Endothelial cell of umbilical vein (primary cell): ENCODE data around the gene P2RY2. TPM values are rescaled to one million over a fixed set of nuclear protein-coding genes. Genes with fewer than 3 reads are reported as not detected.
"Not testable (repeated sequence)": the region's sequence is repeated elsewhere in the genome, so short reads cannot be mapped to it uniquely, and the experiment has no call there.

Experiments
- BruUV-seq: library from RNA; stranded (reverse); fragments of 400-500 nt; replicated peaks from 2 replicates; lab custom pipeline; 2021; lab: Mats Ljungman, UMichigan
- CTCF ChIA-PET: fragments of 300-600, 350-600 bp; sonication (Branson Sonifier 250); formaldehyde crosslinking; loops from one replicate; lab custom pipeline; 2021; ENCODE audit warnings: antibody characterized with exemption, inconsistent platforms; lab: Charles Lee
- POLR2A ChIA-PET: fragments of 300-600, 350-600 bp; sonication (Branson Sonifier 250); formaldehyde crosslinking; loops from one replicate; lab custom pipeline; 2021; ENCODE audit warnings: antibody characterized with exemption, inconsistent platforms; lab: Charles Lee
- DNase-seq: peaks from one replicate; pipeline ENCODE4 v3.0.0-alpha.2; 2011; ENCODE audit warnings: low read depth, low spot score
- FAIRE-seq: peaks from 2 replicates; lab custom pipeline; 2011; peaks lifted over from hg19 to GRCh38; lab: Jason Lieb, UNC
- H2AFZ ChIP-seq: 2 replicates; pipeline ENCODE4 v1.6.0; 2012; ENCODE audit warnings: low read depth, low read length, control low read depth, inconsistent platforms
- H3K27ac ChIP-seq: 2 replicates; pipeline ENCODE4 v1.5.1; 2011; ENCODE audit warnings: low read depth, mild to moderate bottlenecking, control low read depth, low read length, moderate library complexity; ENCODE audit not compliant: insufficient read depth
- H3K27me3 ChIP-seq, 2 experiments: 2 replicates each; pipeline versions ENCODE4 v1.6.0 to v1.6.1; 2011; ENCODE audit warnings: low read length in 2 of 2, mixed read lengths in 1 of 2; ENCODE audit not compliant: control insufficient read depth in 2 of 2, insufficient read depth in 2 of 2
- H3K36me3 ChIP-seq, 2 experiments: 2 replicates in 1 of 2; 3 replicates in 1 of 2; pipeline ENCODE4 v1.5.1; 2011; ENCODE audit warnings: low read length in 2 of 2, mild to moderate bottlenecking in 1 of 2, moderate library complexity in 1 of 2; ENCODE audit not compliant: control insufficient read depth in 2 of 2, insufficient read depth in 2 of 2; ENCODE audit errors: extremely low read depth in 1 of 2
- H3K4me1 ChIP-seq: 3 replicates; pipeline ENCODE4 v1.5.1; 2011; ENCODE audit warnings: mild to moderate bottlenecking, low read length; ENCODE audit not compliant: control insufficient read depth, insufficient read depth; ENCODE audit errors: extremely low read depth
- H3K4me2 ChIP-seq: 2 replicates; pipeline ENCODE4 v1.6.1; 2011; ENCODE audit warnings: low read length, control low read depth, mixed read lengths; ENCODE audit not compliant: insufficient read depth
- H3K4me3 ChIP-seq, 3 experiments: fragments of 200-600 bp in 1 of 3; sonication (generic), shearing (Covaris generic) in 1 of 3; replicated peaks in 1 of 3; 2 replicates each; pipeline ENCODE4 v1.5.1; 2011 to 2016; ENCODE audit warnings: control low read depth in 3 of 3, low read length in 3 of 3, mild to moderate bottlenecking in 2 of 3, inconsistent platforms in 1 of 3, low read depth in 1 of 3, moderate library complexity in 1 of 3; ENCODE audit not compliant: insufficient read depth in 1 of 3
- H3K79me2 ChIP-seq: 2 replicates; pipeline ENCODE4 v1.6.0; 2012; ENCODE audit warnings: low read length, inconsistent platforms; ENCODE audit not compliant: control insufficient read depth, insufficient read depth
- H3K9ac ChIP-seq: replicated peaks from 2 replicates; pipeline ENCODE3; 2011; ENCODE audit warnings: low read length, control low read depth; ENCODE audit not compliant: insufficient read depth; ENCODE audit errors: extremely low read depth
- H3K9me1 ChIP-seq: replicated peaks from 3 replicates; pipeline ENCODE4 v1.6.0; 2011; ENCODE audit warnings: mild to moderate bottlenecking, low read length; ENCODE audit not compliant: control insufficient read depth, insufficient read depth; ENCODE audit errors: extremely low read depth
- H3K9me3 ChIP-seq: replicated peaks from 2 replicates; pipeline ENCODE4 v1.5.1; 2012; ENCODE audit warnings: low read length, inconsistent platforms; ENCODE audit not compliant: control insufficient read depth, insufficient read depth
- H4K20me1 ChIP-seq: replicated peaks from 2 replicates; pipeline ENCODE3; 2011; ENCODE audit warnings: mild to moderate bottlenecking, low read length; ENCODE audit not compliant: control insufficient read depth, insufficient read depth; ENCODE audit errors: extremely low read depth
- EZH2 ChIP-seq: IDR thresholded peaks from 2 replicates; pipeline ENCODE4 v1.6.1; 2012; ENCODE audit warnings: borderline replicate concordance, low read depth, mild to moderate bottlenecking, moderate library complexity, low read length, inconsistent platforms; ENCODE audit not compliant: severe bottlenecking
- FOS ChIP-seq: IDR thresholded peaks from 2 replicates; pipeline ENCODE4 v1.6.1; 2011; ENCODE audit warnings: mild to moderate bottlenecking, low read length, moderate library complexity, borderline replicate concordance; ENCODE audit not compliant: insufficient read depth
- GATA2 ChIP-seq: IDR thresholded peaks from 2 replicates; pipeline ENCODE4 v1.7.0; 2011; ENCODE audit warnings: low read depth, mild to moderate bottlenecking, moderate library complexity, mixed read lengths, low read length; ENCODE audit not compliant: insufficient read length, insufficient read depth
- JUN ChIP-seq: IDR thresholded peaks from 2 replicates; pipeline ENCODE4 v1.6.1; 2011; ENCODE audit warnings: borderline replicate concordance, low read depth; ENCODE audit not compliant: insufficient read length, insufficient read depth
- MYC ChIP-seq: IDR thresholded peaks from one replicate; pipeline ENCODE4 v1.6.1; 2011; ENCODE audit warnings: mild to moderate bottlenecking, low read depth, low read length
- POLR2A ChIP-seq: IDR thresholded peaks from 2 replicates; pipeline ENCODE4 v1.6.1; 2012; ENCODE audit warnings: low read depth, mild to moderate bottlenecking, control low read depth, low read length
- POLR2AphosphoS5 ChIP-seq: IDR thresholded peaks from 2 replicates; pipeline ENCODE4 v1.6.1; 2012; ENCODE audit warnings: low read depth, mild to moderate bottlenecking, control low read depth, low read length, moderate library complexity; ENCODE audit not compliant: insufficient read depth
- dilution Hi-C: fragments of 300-500 bp; cut with MboI; formaldehyde crosslinking; loops from one replicate; pipeline ENCODE4 v1.15.0; 2019; ENCODE audit warnings: low sequenced_read_pairs; ENCODE audit not compliant: extremely low pct_ligation_motif_present
- intact Hi-C: fragments of 100-400 bp; cut with micrococcal nuclease; formaldehyde crosslinking; loops from one replicate; pipeline ENCODE4 v1.10.0; 2022
- polyA plus RNA-seq, 4 experiments: library from polyadenylated mRNA; depleted of rRNA in 3 of 4; stranded (reverse) in 3 of 4; unstranded in 1 of 4; fragments of >200 nt; gene quantifications; 2 replicates each; pipeline versions ENCODE4 v1.2.1 to v1.2.3, GENCODE V29; 2011 to 2012; ENCODE audit warnings: missing spikeins in 1 of 4
- total RNA-seq: library from RNA; stranded (reverse); gene quantifications from 2 replicates; pipeline ENCODE4 v1.2.3, GENCODE V29; 2021
- TF ChIP-seq, protein P1 (sequence below), 2 donors: IDR thresholded peaks; 1 replicate in 1 of 2; 2 replicates in 1 of 2; pipeline ENCODE4 v1.5.1; 2011; ENCODE audit warnings: low read length in 2 of 2, mild to moderate bottlenecking in 2 of 2, moderate library complexity in 2 of 2, control low read depth in 1 of 2, inconsistent platforms in 1 of 2, low read depth in 1 of 2; ENCODE audit not compliant: insufficient read depth in 1 of 2; ENCODE audit errors: extremely low read depth in 1 of 2
- TF ChIP-seq, protein P2 (sequence below): IDR thresholded peaks from 2 replicates; pipeline ENCODE4 v1.6.1; 2011; ENCODE audit not compliant: insufficient read depth, insufficient read length

Gene P2RY2
- total and polyA plus RNA-seq, 2 donors (not counting 3 experiments of a cell fraction or from before 2014, with no cell fraction given) = 4.8 to 5.6 TPM

DNA sequence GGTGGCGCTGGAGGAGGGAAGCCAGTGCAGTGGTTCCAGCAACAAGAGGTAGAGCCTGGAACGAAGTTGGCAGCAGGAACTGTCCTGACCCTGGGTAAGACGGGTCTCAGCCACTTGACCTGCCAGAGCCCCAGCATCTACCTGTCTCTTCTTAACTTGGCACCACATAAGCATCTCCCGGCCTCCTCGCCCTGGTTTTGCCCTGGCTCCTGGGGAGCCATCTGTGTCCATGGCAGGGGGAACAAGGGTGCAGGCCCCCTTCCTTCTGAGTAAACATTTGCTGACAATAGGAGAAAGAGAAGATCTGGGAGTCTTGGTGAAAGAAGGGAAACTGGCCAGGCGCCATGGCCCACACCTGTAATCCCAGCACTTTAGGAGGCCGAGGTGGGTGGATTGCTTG is 12.8 kb downstream of the P2RY2 start:
- no peaks in the 10 kb centered on the region for H3K9me1 ChIP-seq
- no peaks in the 10 kb centered on the region for H3K4me1 ChIP-seq
- H3K9me3 ChIP-seq = no peaks in the 10 kb centered on the region
- no peak overlapping the region for H2AFZ ChIP-seq
- no peak overlapping the region for H3K9ac ChIP-seq
- no peaks in the 10 kb centered on the region for H3K79me2 ChIP-seq
- TF ChIP-seq JUN (no peak), POLR2AphosphoS5 (no peak), FOS (no peak), GATA2 (no peak), EZH2 (no peak), POLR2A (no peak), MYC (no peak)
- TF ChIP-seq, protein P1, sequence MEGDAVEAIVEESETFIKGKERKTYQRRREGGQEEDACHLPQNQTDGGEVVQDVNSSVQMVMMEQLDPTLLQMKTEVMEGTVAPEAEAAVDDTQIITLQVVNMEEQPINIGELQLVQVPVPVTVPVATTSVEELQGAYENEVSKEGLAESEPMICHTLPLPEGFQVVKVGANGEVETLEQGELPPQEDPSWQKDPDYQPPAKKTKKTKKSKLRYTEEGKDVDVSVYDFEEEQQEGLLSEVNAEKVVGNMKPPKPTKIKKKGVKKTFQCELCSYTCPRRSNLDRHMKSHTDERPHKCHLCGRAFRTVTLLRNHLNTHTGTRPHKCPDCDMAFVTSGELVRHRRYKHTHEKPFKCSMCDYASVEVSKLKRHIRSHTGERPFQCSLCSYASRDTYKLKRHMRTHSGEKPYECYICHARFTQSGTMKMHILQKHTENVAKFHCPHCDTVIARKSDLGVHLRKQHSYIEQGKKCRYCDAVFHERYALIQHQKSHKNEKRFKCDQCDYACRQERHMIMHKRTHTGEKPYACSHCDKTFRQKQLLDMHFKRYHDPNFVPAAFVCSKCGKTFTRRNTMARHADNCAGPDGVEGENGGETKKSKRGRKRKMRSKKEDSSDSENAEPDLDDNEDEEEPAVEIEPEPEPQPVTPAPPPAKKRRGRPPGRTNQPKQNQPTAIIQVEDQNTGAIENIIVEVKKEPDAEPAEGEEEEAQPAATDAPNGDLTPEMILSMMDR (IDR thresholded peaks at IDR 0.05; ENCODE audit: extremely low read depth in 1 of 2, insufficient read depth in 1 of 2, low read depth in 1 of 2, low read length in 2 of 2) = no peak
- TF ChIP-seq, protein P2, sequence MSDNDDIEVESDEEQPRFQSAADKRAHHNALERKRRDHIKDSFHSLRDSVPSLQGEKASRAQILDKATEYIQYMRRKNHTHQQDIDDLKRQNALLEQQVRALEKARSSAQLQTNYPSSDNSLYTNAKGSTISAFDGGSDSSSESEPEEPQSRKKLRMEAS = no peak
- dilution Hi-C loops = no loop called here
- no peaks in the 10 kb centered on the region for H3K27me3 ChIP-seq
- intact Hi-C loops = no loop called here
- H3K27ac ChIP-seq = no peak overlapping the region
- no peaks in the 10 kb centered on the region for H4K20me1 ChIP-seq
- CTCF ChIA-PET = interaction anchor here (1.4 kb wide), 1 partner anchor 12 kb away, joined by 5 read pairs; no protein-coding TSS in a partner anchor
- FAIRE-seq (no peak), DNase-seq (no peak)
- POLR2A ChIA-PET = no interaction called here
- H3K4me2 ChIP-seq = no peak overlapping the region
- no TSS peak for BruUV-seq
- H3K36me3 ChIP-seq = no peaks in the 10 kb centered on the region
- no peak overlapping the region for H3K4me3 ChIP-seq

DNA sequence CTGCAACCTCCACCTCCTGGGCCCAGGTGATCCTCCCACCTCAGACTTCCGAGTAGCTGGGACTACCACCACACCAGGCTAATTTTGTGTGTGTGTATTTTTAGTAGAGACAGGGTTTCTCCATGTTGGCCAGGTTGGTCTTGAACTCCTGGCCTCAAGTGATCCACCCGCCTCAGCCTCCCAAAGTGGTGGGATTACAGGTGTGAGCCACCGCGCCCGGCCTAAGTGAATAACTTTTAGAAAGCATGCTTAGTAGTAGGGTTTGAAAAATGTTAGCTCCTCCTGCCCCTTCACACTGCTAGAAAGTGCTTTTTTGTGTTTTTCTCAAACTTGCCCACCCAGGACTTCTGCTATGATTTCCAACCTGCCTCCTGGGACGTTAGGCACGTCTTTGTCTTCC is 14.4 kb downstream of the P2RY2 start:
- H3K4me1 ChIP-seq, H3K9me1 ChIP-seq, H3K79me2 ChIP-seq, dilution Hi-C loops, H4K20me1 ChIP-seq, H3K27me3 ChIP-seq, H3K36me3 ChIP-seq, H2AFZ ChIP-seq, H3K9me3 ChIP-seq, H3K4me3 ChIP-seq, H3K4me2 ChIP-seq, FAIRE-seq, DNase-seq, POLR2A ChIA-PET, BruUV-seq, H3K9ac ChIP-seq, intact Hi-C loops, H3K27ac ChIP-seq: not testable (repeated sequence)
- CTCF ChIA-PET = interaction anchor here (0.8 to 1.6 kb wide), 4 partner anchors 13 to 62 kb away, joined by 3 to 6 read pairs (median 3); no protein-coding TSS in a partner anchor
